Activated T-cell treated with anti-CD3 and anti-CD28 coated beads, Interleukin-2, amount 50 U/mL, for 1 hour (primary cell): ENCODE results near the gene ANKS1B.

Experiments
- DNase-seq: peaks from one replicate; pipeline ENCODE4 v3.0.0-alpha.2; 2020

ANKS1B gene

DNA sequence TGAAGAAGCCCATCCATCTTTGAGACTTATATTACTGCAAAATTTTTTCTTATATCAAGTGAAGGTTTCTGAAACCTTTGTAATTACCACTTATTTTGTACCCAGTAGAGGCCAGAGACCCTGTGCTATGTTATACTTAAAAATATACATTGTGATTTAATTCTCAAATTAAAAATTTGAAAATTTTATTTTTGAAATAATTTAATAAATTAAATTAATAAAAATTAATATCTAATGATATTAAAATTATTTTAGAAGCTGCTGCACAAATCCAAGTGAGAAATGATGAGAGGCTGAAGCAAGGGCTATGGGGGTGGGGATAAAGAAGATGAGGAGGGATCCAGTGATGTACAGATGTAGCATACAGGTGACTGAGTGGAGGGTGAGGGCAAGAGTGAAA lies 1080.9 kb downstream of the ANKS1B start:
- no peak for DNase-seq

DNA sequence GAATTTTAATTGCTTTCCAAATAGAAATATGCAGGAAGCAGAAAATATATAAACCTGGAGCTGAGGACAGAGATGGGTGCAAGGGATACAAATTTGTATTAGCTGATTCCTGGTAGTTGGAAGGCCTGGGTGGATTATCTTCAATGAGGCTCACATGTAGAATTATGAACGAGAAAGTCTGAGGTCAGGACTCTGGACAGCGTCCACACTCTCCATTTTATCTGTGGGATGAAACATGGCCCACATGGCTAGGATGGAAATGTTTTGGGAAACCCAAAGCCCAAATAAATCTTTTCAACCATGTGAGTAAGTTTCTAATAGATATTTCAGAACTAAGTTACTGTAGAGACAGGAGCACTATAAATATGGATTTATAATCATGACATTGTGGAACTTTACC lies 1083.5 kb downstream of the ANKS1B start:
- DNase-seq, result no peak

DNA sequence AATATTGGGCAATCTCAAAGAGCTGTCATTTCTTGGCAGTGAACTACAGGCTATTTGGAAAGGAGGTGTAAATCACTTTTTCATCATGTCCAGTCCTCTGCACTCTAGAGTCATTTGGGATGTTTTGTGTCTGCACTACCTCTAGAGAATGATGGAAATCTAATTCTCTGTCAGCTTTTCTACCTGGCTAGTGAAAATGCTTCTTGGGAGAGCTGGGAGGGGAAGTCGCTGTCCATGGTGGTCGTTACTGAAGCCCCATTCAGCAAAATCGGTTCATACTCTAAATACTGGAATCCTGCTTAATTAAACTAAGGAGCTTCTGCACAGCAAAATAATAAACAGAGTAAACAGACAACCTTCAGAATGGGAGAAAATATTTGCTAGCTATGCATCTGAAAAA lies 1087.8 kb downstream of the ANKS1B start:
- DNase-seq, result no peak

DNA sequence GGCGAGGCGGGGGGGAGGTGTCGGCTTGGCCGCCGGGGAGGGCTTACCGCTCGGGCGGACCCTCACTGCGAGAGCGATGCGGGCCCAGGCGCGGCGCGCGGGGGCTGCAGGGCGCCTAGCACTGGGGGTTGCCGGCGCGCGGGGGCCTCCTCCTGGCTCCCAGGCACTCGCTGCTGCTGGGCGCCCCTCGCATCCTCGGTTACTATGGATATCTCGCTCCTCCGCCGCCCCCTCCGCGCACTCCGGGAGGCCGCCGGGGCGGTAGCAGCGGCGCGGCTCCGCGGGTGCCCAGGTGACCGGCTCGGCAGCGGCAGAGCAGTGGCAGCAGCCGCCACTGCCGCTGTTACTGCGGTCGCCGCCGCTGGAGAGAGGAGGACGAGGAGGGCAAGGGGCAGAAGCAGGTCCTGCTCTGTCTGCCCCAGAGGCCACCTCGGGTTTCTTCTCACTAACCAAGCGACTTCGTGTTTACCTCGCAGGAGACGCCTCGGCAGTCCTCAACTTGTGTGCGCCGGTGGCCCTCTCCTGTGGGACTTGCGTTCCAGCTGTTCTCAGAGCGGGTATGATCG lies 1089.6 kb downstream of the ANKS1B start:
- DNase-seq, result no peak

DNA sequence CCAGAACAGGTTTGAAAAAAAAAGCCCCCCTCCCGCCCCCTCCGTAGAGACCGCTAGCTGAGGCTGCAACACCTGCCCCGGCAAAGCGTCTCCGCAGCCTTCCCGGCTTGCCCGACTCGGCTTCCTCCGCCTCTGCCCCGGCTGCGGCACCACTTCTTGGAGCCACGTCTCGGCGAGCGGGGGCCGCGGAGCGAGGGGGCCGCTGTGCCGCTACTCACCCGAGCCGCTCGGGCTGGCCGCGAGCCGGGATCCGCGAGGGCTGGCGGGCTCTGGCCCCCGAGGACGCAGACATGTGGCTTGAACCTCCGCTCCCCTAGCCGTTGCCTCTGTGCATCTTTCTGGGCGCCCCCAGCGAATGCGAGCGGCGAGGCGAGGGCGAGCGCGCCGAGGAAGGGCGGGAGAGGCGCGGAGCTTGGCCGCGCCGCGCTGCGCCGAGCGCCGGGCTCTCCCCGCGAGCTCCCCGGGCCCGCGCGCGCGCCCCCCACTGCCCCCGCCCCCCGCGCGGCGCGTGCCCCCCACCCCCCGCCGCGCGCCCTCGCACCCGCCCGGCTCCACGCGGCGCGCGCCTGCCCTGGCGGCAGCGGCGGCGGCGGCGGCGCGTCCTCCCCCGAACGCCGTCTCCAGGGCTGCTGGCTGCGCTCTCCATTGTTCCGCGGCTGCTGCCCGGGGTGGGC lies 1090.2 kb downstream of the ANKS1B start:
- no peak for DNase-seq

DNA sequence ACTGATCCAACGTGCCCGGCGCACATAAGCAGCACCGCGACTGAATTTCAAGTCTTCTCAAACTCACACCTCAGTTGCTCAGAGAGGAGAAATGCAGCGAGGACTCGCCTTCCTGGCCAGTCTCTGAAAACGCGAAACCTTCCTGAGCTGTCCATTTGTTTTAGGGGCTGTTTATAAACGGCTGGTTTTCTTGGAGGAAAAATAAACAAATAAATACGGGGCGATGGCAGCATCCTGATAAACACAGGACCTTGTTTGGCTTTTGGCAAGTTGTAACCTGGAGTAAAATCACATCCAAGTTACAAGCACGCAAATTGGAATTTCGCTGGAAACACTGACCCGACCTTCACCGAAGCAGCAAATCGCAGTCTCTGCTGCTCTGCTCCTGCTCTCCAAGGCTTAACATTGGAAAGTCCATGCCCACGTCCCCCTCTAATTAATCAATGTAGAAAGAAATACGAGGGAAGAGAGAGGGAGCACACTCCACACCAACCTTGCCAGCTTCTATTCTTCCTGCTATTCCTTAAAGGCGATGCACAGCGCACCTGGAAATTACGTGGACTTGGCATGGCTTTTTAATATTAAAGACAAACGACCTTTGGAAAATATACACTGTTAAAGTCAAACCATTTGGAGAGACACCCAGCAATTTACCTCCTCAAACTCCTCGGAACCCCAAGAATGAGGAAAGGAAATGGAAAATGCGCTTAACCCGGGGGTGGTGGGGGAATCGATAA lies 1090.9 kb downstream of the ANKS1B start:
- DNase-seq, result no peak

DNA sequence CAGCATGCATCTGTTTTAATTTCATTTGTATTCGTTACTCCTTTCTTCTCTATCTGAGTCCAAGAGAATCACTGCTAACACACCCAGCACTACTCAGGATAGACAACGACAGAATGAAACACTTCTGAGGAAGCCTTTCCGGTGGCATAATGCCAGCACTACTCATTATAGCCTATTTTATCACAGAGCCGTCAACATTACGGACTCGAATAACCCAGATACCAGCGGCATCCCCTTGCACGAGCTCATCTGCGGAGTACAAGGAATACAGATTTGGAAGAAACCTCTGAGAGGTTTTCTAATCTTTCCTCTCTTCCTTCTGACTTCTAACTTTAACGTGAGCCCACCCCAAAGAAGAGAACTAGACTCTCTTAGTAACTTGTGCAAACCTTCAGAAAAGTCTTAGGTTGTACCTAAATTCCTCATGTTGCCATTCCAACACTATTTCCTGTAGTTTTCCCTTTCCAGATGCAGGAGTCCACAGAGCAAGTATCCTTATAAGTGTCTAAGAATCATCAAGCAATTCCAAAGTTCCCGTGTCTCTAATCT lies 1091.5 kb downstream of the ANKS1B start:
- no peak for DNase-seq

DNA sequence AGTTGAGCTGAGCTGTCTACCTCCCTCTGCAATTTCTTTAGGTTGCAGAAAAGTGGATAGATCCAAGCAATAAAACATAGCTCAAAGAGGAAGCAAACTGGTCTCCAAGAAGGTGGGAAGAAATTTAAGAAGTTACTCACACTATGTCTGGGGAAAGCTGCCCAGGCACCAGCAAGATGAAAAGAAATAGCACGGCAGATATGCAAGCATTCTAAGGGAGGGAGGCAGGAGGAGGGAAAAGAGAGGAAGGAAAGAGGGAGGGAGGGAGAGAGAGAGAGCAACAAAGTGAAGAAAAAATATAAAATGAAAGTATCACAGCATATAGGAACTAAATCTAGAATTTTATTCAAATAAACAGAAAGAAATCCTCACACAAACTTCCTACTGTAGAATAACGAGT lies 1099.0 kb downstream of the ANKS1B start:
- DNase-seq, result no peak

DNA sequence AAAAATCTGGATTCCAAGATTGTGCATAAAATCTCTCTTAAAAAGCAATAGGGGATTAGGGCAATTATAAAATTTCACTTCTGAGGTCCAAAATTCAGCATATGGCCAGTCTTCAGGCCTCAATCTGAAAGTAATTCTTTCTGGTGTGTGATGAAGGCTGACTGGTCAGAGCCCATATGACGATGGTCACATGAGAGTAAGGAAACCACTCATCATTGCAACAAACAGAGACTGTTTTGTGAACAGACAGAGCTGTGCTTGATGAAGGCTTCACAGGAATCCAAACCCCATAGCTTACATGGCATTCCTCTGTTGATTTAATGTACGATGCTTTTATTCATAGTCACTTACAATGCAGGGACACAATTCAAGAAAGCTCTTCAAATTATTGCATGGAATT lies 1101.5 kb downstream of the ANKS1B start:
- DNase-seq, result no peak

DNA sequence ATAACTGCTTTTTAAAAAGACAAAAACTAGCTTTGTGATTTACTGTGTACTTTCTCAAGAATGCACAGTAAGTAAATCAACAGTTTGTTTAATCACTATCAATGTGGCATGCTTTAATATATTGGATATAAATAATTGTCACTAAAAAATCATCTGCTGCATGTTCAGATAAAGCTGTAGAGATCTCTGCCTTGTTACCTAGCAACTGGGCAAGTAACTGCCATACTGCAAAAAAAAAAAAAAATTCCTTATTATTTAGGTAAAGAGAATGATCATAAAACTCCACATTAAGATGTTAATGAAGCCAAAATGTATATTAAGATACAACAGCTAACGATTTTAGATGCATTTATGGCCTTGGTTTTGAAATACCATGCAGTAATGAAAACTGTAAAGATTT lies 1102.2 kb downstream of the ANKS1B start:
- no peak for DNase-seq

DNA sequence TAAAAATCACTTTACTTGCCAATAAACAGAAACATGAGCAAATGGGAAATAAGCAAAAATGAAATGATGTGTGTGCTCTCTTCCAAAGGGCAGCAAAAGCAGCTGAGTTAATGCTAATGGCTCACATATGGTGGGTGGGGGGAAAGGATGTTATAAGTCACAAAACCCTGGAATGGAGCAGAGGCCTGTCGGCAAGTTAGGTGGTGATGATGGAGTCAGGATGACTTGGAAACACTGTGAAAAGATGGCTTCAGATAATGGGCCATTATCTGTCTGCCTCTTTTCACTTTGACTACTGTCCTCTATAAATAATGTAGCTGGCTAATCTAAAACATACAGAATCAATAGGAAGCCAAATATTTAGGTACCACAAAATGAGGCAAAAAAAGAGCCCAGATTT lies 1111.0 kb downstream of the ANKS1B start:
- DNase-seq, result no peak

DNA sequence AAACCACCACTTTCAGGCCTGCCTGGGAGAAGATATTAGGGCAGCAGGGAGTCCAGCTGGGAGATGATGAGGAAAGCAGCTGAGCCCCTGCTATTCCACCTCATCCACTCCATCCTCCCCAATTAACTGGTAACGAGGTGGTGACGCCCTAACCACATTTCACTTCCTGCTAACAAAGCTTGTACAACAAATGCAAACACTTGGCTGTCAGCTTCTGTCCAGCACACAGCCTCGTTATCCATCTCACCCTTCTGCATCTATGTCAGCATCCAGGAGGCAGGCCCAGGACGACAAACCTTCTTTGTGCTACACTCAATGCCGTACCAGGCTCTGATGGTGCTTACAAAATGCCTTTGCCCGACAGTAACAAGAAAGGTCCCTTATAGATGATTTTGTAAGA lies 1114.2 kb downstream of the ANKS1B start:
- DNase-seq, result no peak

DNA sequence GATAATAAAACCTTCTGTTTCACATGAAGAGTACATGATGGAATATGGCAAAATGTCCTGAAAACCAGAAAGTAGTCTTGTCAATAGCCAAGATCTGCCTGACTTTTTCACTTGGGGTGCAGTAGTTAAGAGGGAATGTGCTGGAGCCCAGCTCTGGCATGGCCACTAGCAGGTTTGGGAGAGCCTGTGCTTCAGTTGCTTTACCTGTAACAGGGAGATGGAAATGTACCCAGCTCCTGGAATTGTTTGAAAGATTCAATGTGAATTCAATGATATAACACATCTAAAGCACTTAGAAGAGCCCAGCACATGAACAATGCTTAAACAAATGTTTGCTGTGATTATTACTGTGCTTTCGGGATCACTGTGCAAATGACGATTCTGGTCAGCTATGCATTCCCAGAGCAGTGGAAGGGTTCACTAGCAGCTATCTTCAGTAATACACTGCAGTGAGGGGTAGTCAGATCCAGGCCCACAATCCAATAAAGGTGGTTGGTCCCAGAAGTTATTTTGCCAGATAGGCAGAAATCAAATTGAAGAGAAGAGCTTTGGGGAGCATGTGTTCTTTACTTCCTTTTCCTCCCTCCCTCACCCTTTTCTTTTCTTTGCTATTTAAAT lies 1114.7 kb downstream of the ANKS1B start:
- DNase-seq, result no peak

DNA sequence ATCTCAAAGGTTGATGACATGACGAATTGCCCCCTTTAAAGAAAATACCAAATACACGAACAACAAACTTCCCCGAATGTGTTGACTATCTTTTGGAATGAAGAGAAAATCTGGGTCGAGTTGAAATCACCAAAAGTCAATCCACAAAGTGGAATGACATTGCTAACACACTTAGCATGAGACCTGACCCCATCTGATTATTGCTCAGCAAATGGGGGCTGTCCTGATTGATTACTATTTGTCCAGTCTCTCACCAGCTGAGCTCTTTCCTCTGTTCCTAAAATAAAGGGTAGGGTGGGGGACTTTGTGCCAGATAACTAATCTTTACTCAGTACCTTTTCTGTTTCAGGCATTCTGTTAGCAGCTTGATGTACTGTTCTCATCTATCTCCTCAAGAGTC lies 1116.2 kb downstream of the ANKS1B start:
- no peak for DNase-seq

DNA sequence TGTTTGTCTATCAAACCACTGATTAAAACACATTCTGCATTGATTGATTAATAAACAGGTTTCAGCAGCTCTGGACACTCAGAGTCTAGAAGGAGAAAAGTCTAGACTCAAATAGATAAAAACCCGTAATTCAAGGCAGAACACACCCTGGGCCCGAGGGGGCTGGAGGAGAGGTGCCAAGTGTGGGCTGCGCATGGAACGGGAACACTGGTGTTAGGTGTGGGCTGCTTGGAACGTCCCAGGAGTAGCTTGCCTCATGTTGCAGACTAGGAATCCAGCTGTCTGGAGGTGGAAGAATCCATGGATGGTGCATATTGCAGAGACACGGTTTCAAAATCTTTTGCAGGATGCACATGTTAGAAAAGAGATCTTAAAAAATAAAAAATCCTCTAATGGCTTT lies 1116.7 kb downstream of the ANKS1B start:
- no peak for DNase-seq

DNA sequence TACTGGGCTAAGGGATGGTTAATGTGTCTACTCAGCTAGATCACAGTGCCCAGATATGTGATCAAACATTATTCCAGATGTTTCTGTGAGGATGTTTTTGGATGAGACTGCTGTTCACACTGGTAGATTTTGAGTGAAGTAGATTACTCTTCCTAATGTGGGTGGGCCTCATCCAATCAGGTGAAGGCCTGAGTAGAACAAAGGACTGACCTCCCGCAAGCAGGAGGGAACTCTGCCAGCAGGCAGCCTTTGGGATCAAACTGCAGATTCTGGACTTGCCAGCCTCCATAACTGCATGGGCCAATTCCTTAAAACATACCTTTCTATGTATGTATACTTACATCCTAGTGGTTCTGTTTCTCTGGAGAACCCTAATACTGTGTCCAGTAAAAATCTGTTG lies 1120.4 kb downstream of the ANKS1B start:
- DNase-seq, result no peak

DNA sequence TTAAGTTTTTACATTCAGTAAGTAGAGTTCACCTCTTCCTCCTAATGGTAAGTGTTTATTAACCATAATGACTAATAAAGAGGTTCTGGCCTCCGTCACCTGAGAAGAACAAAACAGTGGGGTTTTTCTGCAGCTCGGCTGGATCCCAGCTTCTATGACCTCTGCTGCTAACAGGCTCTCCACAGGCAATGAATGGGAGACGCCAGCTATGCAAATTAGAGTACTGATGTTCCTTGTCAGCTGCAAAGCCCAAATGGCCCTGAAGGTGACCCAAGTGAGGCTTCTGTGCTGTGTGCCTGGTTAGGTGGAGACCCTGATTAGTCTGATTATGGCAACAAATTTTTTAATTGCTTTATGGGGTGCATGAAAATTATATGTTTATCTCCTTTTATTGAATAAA lies 1121.6 kb downstream of the ANKS1B start:
- no peak for DNase-seq

DNA sequence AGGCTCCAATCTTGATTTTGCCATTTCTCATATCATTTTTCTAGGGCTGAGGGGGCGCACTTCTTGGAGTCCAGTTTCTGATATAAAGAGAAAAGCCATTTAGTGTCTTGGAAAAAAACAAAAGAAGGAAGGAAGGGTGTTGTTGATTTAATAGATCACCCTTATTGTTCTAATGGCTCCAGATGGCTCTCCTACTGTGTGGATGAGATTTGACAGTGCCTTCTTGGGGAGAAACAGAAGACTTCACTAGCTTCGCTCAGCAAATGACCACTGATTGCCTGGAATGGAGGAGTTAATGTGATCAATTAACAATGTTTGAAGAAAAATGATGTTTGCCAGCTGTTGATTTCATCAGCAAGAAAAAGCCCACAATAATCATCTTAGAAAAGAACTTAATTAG lies 1123.5 kb downstream of the ANKS1B start:
- no peak for DNase-seq

DNA sequence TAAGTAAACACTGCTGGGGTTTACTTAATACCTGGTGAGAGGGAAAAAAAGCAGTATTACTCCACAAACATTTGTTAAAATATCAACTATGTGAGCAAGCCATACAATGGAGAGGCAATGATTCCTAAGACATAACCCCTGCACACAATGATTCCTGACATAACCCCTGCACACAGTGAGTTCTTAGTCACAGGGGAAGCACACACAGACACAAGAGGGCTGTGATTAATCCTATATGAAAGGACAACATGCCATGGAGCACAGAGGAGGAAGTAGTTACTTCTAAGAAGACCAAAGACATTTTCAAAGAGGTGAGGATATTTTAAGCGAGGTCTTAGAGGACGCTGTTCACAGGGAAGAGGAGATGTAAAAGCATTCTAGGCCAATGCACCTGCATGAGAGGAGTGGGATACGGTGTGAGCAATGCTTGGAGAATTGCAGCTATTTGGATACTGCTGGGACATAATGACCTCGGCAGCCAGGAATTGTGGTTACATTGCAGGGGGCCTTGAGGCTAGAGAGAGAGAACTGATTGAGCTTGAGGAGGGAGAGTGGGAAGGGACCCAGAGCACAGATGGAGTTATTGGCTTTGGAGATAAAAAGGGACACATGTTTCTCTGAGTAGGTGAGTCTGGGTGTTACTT lies 1127.7 kb downstream of the ANKS1B start:
- no peak for DNase-seq

DNA sequence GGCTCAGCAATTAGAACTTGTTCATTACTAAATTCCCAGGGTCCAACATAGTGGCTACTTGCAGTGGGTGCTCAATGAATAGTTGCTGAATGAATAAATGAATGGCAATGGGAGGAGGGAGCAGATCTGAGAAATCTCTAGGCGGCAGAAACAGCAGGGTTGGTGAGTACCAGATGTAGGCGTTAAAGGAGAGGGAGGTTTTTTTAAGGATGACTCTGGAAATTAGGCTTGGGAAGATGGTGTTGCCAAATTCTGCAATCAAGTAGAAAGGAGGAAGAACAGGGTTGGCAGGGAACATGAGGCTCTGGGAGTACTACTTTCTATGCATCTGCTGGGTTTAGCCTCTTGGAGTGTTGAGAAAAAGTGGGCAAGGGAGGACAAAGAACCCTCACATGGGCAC lies 1132.6 kb downstream of the ANKS1B start:
- no peak for DNase-seq

DNA sequence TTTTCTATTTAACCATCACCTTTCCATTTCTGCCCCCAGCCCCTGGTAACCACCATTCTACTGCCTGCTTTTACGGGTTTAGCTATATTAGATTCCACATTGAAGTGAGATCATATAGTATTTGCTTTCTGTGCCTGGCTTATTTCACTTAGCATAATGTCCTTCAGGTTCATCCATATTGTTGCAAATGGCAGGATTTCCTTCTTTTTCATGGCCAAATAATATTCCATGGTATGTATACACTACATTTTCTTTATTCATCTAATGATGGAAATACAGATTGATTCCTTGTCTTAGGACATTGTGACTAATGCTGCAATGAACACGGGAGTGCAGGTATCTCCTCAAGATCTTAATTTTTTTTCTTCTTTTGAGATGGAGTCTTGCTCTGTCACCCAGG lies 1137.5 kb downstream of the ANKS1B start:
- no peak for DNase-seq

DNA sequence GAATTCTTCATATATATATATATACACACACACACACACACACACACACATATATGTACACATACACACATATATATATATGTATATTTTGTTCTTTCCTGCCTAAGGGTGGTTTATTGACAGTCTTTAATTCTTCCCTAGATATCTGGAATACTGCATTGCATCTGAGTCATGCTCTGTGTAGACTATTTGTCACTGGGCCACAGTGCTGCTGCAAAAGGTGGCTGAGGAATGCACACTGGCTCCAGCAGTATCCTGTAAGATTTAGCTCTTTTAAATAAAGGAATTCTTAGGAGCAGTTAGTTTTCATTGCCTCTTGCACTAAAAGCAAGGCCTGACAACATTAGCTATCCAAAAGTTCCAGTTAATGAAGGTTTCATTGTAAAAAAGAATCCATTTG lies 1138.8 kb downstream of the ANKS1B start:
- DNase-seq, result no peak

DNA sequence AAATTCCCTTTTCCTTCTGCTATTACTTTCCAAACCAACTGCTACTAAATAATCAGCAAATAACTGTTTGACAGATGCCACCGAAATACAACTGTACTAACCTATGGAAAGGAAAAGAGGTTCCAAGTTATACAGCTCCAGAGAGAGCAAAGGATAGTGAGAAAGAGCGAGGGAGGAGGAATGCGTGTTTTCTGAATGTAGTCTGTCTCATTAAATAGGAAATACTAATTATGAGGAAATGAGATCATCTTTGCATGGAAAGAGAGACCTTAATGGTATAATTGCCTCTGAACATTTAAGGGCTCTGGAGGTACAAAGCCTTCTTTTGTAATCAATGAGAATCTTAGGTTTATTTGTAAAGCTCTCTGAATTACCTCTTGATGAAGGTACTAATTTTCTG lies 1144.4 kb downstream of the ANKS1B start:
- no peak for DNase-seq
